ENCODE data around the gene SNCG. TPM values are rescaled to one million over a fixed set of nuclear protein-coding genes. Genes with fewer than 3 reads are reported as not detected.
"Not testable (repeated sequence)": the region's sequence is repeated elsewhere in the genome, so short reads cannot be mapped to it uniquely, and the experiment has no call there.

The SNCG gene
- total RNA-seq, 1 experiment from 2014 or later: 61.1 TPM

DNA sequence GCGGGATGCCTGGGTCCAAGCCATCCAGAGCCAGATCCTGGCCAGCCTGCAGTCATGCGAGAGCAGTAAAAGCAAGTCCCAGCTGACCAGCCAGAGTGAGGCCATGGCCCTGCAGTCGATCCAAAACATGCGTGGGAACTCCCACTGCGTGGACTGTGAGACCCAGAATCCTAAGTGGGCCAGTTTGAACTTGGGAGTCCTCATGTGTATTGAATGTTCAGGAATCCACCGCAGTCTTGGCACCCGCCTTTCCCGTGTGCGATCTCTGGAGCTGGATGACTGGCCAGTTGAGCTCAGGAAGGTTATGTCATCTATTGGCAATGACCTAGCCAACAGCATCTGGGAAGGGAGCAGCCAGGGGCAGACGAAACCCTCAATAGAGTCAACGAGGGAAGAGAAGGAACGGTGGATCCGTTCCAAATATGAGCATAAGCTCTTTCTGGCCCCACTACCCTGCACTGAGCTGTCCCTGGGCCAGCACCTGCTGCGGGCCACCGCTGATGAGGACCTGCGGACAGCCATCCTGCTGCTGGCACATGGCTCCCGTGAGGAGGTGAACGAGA, 50.8 kb downstream of the SNCG start:
- H3K27me3 ChIP-seq (ENCODE audit: insufficient read depth, low read length); RAD21 ChIA-PET (ENCODE audit: low non-redundant PET in 1 of 2, low total read pairs in 2 of 2, uncharacterized antibody in 2 of 2, unreplicated experiment in 2 of 2); H3K9ac ChIP-seq (ENCODE audit: low read length); H3K27ac ChIP-seq (ENCODE audit: low read depth, low read length); H3K4me3 ChIP-seq (replicated peaks in 1 of 2; ENCODE audit: low read depth in 1 of 2, low read length in 2 of 2); H3K4me2 ChIP-seq (ENCODE audit: low read length); H3K79me2 ChIP-seq (ENCODE audit: insufficient read depth, low read length); DNase-seq (ENCODE audit: low read depth, low spot score); POLR2A ChIA-PET; H3K36me3 ChIP-seq (ENCODE audit: control insufficient read depth in 1 of 2, insufficient read depth in 2 of 2, low read length in 2 of 2); H3K4me1 ChIP-seq (ENCODE audit: control insufficient read depth in 1 of 2, insufficient read depth in 2 of 2, low read length in 2 of 2); H3K9me3 ChIP-seq (ENCODE audit: control insufficient read depth in 1 of 2, insufficient read depth in 1 of 2, low read depth in 1 of 2, low read length in 2 of 2); ATAC-seq; intact Hi-C loops (cut with micrococcal nuclease); BruUV-seq (replicated peaks); H4K20me1 ChIP-seq (ENCODE audit: insufficient read depth); CTCF ChIA-PET; H2AFZ ChIP-seq (ENCODE audit: low read depth, low read length, poor library complexity, severe bottlenecking); H3K9me2 ChIP-seq (ENCODE audit: insufficient read depth): not testable (repeated sequence)

Other genes starting within 250 kb of the SNCG start
- 42.6 TPM for gene BMPR1A, start 202.0 kb upstream of the SNCG start, total RNA-seq (2021; ENCODE audit: unreplicated experiment)
- gene MMRN2, start 984 bp upstream of the SNCG start, total RNA-seq (2021; ENCODE audit: unreplicated experiment): 8.3 TPM
- 448 TPM for gene ADIRF, start 9.9 kb downstream of the SNCG start, total RNA-seq (2021; ENCODE audit: unreplicated experiment)
- 2.7 TPM for gene FAM25A, start 61.7 kb downstream of the SNCG start, total RNA-seq (2021; ENCODE audit: unreplicated experiment)
- 131 TPM for gene GLUD1, start 136.2 kb downstream of the SNCG start, total RNA-seq (2021; ENCODE audit: unreplicated experiment)
- 28.9 TPM for gene SHLD2, start 136.6 kb downstream of the SNCG start, total RNA-seq (2021; ENCODE audit: unreplicated experiment)

All from HCT116 (cell line).